Stimulated activated CD4-positive, alpha-beta T cell treated with anti-CD3 and anti-CD28 coated beads, Interleukin-1b, Interleukin-23, amount 100 ng/mL, for 1 hour (primary cell): Measurements from ENCODE around the gene BRPF3.

ENCODE experiments used
- DNase-seq, 2 donors: peaks; one replicate each; pipeline ENCODE4 v3.0.0-alpha.2; 2020; ENCODE audit warnings: low read depth in 2 of 2

The BRPF3 gene

DNA sequence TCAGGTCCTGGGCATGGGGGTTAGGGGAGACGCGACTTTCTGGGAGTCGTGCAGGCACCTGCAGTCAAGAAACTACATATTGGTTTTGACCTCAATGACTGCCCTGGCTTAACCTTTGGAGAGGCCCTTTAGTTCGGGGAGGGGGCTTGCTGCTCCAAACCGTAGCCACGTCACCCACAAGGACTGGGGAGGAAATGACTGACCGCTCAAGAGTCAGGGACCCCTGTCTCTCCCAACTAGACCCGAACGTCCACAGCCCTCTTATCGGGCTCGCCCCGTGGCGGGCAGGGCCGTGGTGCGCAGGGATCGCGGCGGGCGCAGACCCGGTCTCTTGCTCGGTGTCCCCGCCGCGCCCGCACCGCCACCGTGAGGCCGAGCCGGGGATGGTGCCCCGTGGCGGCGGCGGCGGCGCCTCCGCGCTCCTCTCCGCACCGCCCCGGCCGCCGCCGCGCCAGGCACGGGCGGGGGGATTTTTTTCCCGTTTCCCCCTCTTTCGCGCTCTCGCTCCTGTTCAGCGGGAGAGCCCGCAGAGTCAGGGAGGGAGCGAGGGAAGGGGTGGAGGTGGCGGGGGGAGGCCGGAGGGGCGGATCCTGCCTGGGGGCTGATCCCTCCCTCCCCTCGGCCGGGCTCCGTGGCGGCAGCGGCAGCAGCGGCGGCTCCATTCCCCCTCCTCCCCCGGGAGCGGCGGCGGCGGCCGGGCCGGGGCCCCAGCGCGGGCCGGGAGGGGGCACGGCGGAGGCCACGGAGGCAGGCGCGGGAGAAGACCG, at the start of gene BRPF3:
BRPF3 (plus strand) TSS at position 632 of the 767 bp plus-strand sequence. CDS start 3,579 bp downstream, outside the sequence.
- DNase-seq = peak; percentile 24 to 46

- no peak for DNase-seq
Measured at GRCh38 chr6:36147294-36147693, 49.2 kb upstream of the BRPF3 start.

DNA sequence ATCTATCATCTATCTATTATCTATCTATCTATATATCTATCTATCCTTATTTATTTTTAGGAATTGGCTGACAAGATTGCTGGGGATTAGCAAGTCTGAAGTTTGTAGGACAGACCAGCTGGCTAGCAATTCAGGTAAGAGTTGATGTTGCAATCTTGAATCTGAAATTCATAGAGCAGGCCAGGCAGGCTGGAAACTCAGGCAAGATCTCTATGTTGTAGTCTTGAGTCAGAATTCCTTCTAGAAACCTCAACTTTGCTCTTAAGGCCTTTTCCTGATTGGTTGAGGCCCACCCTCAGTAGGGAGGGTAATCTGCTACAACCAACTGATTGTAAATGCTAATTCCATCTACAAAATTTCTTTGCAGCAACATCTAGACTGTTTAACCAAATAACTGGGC, 47.1 kb upstream of the BRPF3 start:
- no peak for DNase-seq

GRCh38 chr6:36150283-36150682, 46.3 kb upstream of the BRPF3 start:
- no peak for DNase-seq

GRCh38 chr6:36154286-36154685, 42.3 kb upstream of the BRPF3 start:
- no peak for DNase-seq

DNA sequence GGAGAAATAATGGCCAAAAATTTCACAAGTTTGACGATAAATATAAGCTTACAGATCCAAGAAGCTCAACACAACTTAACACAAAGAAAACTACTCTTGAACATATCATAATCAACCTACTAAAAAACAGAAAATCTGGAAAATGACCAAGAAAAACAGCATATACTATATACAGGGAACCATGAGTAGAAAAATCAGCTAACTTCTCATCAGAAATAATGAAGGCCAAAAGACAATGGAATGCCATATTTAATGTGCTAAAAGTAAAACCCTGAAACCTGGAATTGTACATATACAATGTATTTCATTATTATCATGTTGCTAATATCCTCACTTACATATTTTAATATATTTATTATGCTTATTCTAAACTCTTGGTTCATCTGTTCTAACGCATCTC, 40.9 kb upstream of the BRPF3 start:
- no peak for DNase-seq

DNA sequence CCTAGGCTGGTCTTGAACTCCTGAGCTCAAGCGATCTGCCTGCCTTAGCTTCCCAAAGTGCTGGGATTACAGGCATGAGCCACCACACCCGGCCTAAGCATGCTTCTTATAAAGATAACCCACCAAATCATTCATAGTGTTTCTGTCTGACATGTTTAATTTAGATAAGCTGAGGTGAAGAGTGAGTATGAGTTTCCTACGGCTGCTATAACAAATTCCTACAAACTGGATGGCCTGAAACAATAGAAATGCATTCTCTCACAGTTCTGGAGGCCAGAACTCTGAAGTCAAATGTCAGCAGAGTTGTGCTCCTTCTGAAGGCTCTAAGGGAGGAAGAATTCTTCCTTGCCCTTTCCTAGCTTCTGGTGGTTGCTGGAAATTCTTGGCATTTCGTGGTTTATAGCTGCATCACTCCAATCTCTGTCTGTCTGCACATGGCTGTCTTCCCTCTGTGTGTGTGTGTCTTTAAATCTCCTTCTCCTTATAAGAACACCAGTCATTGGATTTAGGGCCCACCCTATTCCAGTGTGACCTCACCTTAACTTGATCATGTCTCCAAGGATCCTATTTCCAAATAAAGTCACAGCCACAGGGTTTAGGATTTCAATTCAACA, 36.3 kb upstream of the BRPF3 start:
- DNase-seq = no peak

GRCh38 chr6:36169023-36170007, 27.2 kb upstream of the BRPF3 start:
- no peak for DNase-seq

DNA sequence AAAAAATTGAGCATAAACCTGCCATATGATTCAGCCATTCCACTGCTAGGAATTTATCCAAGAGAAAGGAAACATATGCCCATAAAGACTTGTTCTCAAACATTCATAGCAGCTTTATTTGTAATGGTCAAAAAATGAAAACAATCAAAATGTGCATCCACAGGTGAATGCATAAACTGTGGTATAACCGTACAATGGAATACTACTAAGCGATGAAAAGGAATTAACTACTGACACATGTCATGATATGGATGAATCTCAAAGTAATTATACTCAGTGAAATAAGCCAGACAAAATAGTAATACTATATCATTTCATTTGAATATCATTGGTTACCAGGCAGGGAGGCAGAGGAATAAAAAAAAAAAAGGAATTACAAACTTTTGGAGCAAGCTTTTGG, 25.8 kb upstream of the BRPF3 start:
- DNase-seq = no peak

GRCh38 chr6:36171573-36171972, 25.0 kb upstream of the BRPF3 start:
- DNase-seq = no peak

DNA sequence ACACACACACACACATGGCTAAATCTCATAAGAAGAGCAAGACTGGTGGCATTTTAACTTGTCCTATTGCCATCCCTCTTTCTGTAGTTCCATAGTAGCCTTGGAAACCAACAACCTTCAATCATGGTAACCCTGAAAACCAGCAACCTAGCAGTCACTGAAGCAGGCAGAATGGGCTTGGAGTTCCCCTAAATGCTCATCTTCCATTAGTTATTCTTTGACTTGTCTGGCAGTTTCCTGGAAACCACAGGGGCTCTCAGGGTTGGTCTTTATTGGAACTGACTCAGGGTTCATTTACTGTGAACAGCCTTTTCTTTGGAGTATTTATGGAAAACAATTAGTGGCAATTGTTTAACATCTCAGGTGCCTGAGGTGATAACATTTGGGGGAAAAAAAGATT, 19.4 kb upstream of the BRPF3 start:
- no peak for DNase-seq

DNA sequence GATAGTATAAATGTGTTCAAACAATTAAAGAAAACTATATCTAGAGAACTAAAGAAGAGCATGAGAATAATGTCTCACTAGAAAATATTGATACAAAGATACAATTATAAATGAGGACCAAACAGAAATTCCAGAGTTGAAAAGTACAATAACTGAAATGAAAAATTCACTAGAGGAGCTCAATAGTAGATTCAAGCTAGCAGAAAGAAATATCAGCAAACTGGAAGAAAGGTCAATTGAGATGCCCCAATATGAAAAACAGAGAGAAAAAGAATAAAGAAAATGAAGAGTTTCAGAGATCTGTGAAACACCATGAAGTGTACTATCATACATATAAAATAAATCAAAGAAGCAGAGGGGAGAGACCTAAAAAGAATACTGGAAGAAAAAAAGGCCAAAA, 18.0 kb upstream of the BRPF3 start:
- DNase-seq = no peak

GRCh38 chr6:36180126-36180525, 16.4 kb upstream of the BRPF3 start:
- no peak for DNase-seq

DNA sequence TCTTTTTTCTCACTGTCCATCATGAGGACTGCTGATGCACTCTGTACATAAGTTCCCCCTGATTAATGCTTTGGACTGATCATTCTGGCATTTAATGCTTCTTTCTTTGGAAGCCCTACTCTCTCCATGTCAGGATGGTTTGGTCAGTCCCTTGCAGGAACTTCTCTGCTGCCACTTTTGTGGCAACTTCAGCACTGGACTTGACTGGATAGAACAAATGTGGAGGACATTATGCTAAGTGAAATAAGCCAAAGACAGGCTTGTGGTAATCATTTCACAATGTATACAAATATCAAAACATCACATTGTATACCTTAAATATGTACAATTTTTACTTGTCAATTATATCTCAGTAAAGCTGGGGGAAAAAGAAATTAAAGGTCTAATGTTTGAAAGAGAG, 12.2 kb upstream of the BRPF3 start:
- DNase-seq = no peak

DNA sequence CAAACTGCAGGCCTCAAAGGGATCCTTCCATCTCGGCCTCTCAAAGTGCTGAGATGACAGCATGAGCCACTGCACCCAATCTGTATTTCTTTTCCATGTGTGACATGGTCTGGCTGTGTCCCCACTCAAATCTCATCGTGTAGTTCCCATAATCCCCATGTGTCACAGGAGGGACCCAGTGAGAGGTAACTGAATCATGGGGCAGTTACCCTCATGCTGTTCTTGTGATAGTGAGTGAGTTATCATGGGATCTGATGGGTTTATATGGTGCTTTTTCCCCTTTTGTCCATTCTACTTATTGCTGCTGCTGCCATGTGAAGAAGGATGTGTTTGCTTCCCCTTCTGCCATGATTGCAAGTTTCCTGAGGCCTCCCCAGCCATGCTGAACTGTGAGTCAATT, 10.3 kb upstream of the BRPF3 start:
- DNase-seq = no peak

GRCh38 chr6:36187446-36187845, 9.1 kb upstream of the BRPF3 start:
- DNase-seq = no peak

DNA sequence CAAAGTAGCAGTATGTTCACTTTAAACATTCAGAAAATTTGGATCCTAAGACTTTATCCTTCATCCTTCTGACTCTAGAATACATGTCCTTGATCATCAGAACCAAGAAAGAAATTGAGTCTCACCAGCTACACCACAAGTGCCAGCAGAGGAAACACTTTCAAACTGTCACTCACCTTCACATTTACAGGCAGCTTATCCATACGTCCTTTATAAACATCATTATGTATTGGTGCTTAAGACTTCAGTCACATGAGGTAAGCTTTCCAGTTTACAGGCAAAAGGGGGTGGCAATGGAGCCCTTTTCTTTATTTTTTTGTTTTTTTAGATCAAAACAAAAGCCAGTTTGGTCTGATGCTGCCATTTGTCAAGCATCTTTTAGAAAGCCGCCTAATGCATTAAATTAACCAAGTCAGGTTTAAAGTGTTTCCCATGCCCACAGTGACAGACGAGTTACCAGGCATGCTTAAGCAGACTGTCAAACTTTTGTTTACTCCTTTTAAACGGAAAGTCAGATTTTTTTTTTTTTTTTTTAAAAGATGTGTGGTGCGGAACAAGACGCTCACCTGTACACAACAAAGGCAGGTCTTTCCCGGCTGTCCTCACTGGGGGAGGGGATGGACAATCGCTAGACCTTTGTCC, 952 bp upstream of the BRPF3 start:
- DNase-seq = no peak

GRCh38 chr6:36196880-36197548, 470 bp downstream of the BRPF3 start:
- peak; percentile 99 to 100 for DNase-seq

DNA sequence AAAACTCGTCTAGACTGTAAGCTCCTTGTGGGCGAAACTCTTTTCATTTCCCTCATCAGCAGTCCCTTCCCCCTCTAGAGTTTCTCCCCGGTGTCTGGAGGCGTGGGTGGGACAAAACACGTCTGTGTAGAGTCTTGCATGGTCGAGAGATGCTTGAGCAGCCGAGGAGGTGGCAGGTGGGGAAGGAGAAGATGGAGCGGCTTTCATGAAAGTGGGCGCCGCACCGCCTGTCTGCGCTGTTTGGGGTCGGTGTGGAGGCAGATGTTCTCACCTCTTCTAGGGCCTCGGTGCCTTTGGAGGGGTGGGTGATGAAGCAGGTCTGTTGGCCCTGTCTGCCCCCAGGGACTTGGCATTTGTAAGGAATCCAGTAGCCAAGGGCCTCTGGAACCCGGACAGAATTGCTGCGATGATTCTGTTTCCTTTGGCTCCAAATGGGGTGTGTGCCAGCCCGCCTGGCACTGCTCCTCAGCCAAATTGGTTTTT, 1.2 kb downstream of the BRPF3 start:
- no peak for DNase-seq

DNA sequence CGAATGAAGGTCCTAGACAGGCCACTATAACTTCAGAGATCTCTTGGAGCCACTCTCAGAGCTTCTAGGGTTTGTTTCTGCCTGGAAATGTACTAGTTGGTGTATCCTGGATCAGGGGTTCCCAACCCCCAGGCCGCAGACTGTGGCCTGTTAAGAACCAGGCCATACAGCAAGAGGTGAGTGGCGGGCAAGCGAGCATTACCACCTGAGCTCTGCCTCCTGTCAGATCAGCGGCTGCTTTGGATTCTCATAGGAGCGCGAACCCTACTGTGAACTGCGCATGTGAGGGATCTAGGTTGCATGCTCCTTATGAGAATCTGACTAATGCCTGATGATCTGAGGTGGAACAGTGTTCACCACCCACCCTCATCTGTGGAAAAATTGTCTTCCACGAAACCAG, 2.4 kb downstream of the BRPF3 start:
- DNase-seq = no peak
